HepG2 (cell line): Measurements from ENCODE around the gene ASCL2. TPM values are rescaled to one million over a fixed set of nuclear protein-coding genes. Genes with fewer than 3 reads are reported as not detected.

ENCODE experiments used
- ATAC-seq: fragments of 200-7000 bp; cut with Tn5 transposase; 3 replicates; pipeline ENCODE4 v1.9.1; 2020; ENCODE audit warnings: mild to moderate bottlenecking, moderate library complexity
- BruUV-seq: library from RNA; stranded (reverse); fragments of 400-500 nt; replicated peaks from 2 replicates; lab custom pipeline; 2021; lab: Mats Ljungman, UMichigan
- CTCF ChIA-PET: fragments of 300-600 bp; formaldehyde crosslinking; extraction: SDS; loops from one replicate; lab custom pipeline; 2021; ENCODE audit warnings: low total read pairs, inconsistent platforms, low intra/inter-chr PET ratio; lab: Yijun Ruan, JAX
- POLR2A ChIA-PET: fragments of 350-600 bp; sonication (Branson Sonifier 250); formaldehyde crosslinking; loops from one replicate; lab custom pipeline; 2020; ENCODE audit warnings: antibody characterized with exemption, inconsistent platforms; lab: Yijun Ruan, JAX
- DNase-seq: peaks from one replicate; pipeline ENCODE4 v3.0.0-alpha.2; 2015; ENCODE audit warnings: low spot score
- FAIRE-seq: peaks from 3 replicates; lab custom pipeline; 2011; peaks lifted over from hg19 to GRCh38; lab: Jason Lieb, UNC
- H2AFZ ChIP-seq: one replicate; pipeline ENCODE4 v1.6.1; 2011; ENCODE audit warnings: low read length, inconsistent platforms
- H3K27ac ChIP-seq: fragments of 300-600 bp; 3 replicates; pipeline ENCODE4 v1.8.0; 2011; ENCODE audit warnings: mixed run types, mild to moderate bottlenecking, mixed read lengths, low read length, inconsistent platforms; ENCODE audit not compliant: insufficient read depth; ENCODE audit errors: extremely low read length
- H3K27me3 ChIP-seq, 2 experiments: fragments of 200-600 bp in 1 of 2; 2 replicates in 1 of 2; 3 replicates in 1 of 2; pipeline versions ENCODE4 v1.6.0 to v1.8.0; 2011; ENCODE audit warnings: low read length in 2 of 2, mild to moderate bottlenecking in 2 of 2, moderate library complexity in 2 of 2, inconsistent platforms in 1 of 2; ENCODE audit not compliant: insufficient read depth in 2 of 2, control insufficient read depth in 1 of 2
- H3K36me3 ChIP-seq, 2 experiments: fragments of 200-600 bp in 1 of 2; replicated peaks in 1 of 2; 2 replicates in 1 of 2; 3 replicates in 1 of 2; pipeline versions ENCODE4 v1.5.1 to v1.8.0; 2011; ENCODE audit warnings: low read length in 2 of 2, inconsistent platforms in 1 of 2; ENCODE audit not compliant: insufficient read depth in 2 of 2, control insufficient read depth in 1 of 2
- H3K4me1 ChIP-seq: 2 replicates; pipeline ENCODE4 v1.5.1; 2012; ENCODE audit warnings: low read length, inconsistent platforms; ENCODE audit not compliant: insufficient read depth
- H3K4me2 ChIP-seq: 2 replicates; pipeline ENCODE4 v1.6.0; 2011; ENCODE audit warnings: low read depth, low read length, inconsistent platforms
- H3K4me3 ChIP-seq, 3 experiments: fragments of 200-600 bp in 1 of 3; sonication (generic), shearing (Covaris generic) in 1 of 3; replicated peaks in 1 of 3; 2 replicates each; pipeline ENCODE4 v1.5.1; 2011 to 2016; ENCODE audit warnings: low read length in 3 of 3, inconsistent platforms in 2 of 3, low read depth in 2 of 3, mild to moderate bottlenecking in 2 of 3, control low read depth in 1 of 3, mixed read lengths in 1 of 3; ENCODE audit not compliant: insufficient read depth in 1 of 3
- H3K79me2 ChIP-seq: one replicate; pipeline ENCODE4 v1.6.1; 2011; ENCODE audit warnings: low read length, inconsistent platforms; ENCODE audit not compliant: insufficient read depth
- H3K9ac ChIP-seq: 2 replicates; pipeline ENCODE4 v1.6.0; 2011; ENCODE audit warnings: mild to moderate bottlenecking, low read depth, low read length, inconsistent platforms; ENCODE audit not compliant: insufficient read depth
- H3K9me3 ChIP-seq: 2 replicates; pipeline ENCODE4 v1.5.1; 2012; ENCODE audit warnings: mild to moderate bottlenecking, low read length
- H4K20me1 ChIP-seq: 2 replicates; pipeline ENCODE4 v1.6.0; 2011; ENCODE audit warnings: inconsistent platforms, mild to moderate bottlenecking, low read length, moderate library complexity; ENCODE audit not compliant: insufficient read depth
- DNMT3B ChIP-seq: conservative IDR thresholded peaks from 2 replicates; pipeline ENCODE4 v1.6.1; 2016; ENCODE audit warnings: missing biosample characterization, control low read depth
- NFYB ChIP-seq: sonication (generic); formaldehyde crosslinking; IDR thresholded peaks from 2 replicates; pipeline ENCODE4 v1.4.0; 2020; ENCODE audit warnings: missing genetic modification reagents
- RELA ChIP-seq: sonication (generic); formaldehyde crosslinking; IDR thresholded peaks from 2 replicates; pipeline ENCODE4 v1.4.0; 2020; ENCODE audit warnings: missing genetic modification reagents
- SNAI1 ChIP-seq: sonication (generic); formaldehyde crosslinking; IDR thresholded peaks from 2 replicates; pipeline ENCODE4 v1.5.0; 2020; ENCODE audit warnings: mild to moderate bottlenecking, missing genetic modification reagents, borderline replicate concordance
- SP5 ChIP-seq: IDR thresholded peaks from 2 replicates; pipeline ENCODE4 v1.6.1; 2016; ENCODE audit warnings: low read depth, borderline replicate concordance
- TEAD3 ChIP-seq: optimal IDR thresholded peaks from 2 replicates; pipeline ENCODE3; 2016; ENCODE audit warnings: borderline replicate concordance
- ZBTB10 ChIP-seq: sonication (generic); formaldehyde crosslinking; IDR thresholded peaks from 2 replicates; pipeline ENCODE4 v1.4.0; 2020; ENCODE audit warnings: missing genetic modification reagents, borderline replicate concordance
- ZNF414 ChIP-seq: sonication (generic); formaldehyde crosslinking; IDR thresholded peaks from 2 replicates; pipeline ENCODE4 v1.5.0; 2020; ENCODE audit warnings: missing genetic modification reagents
- ZNF768 ChIP-seq: sonication (generic); formaldehyde crosslinking; IDR thresholded peaks from 2 replicates; pipeline ENCODE4 v1.4.0; 2020; ENCODE audit warnings: missing genetic modification reagents
- ZNF773 ChIP-seq: sonication (generic); formaldehyde crosslinking; IDR thresholded peaks from 2 replicates; pipeline ENCODE4 v1.4.0; 2020; ENCODE audit warnings: missing genetic modification reagents, borderline replicate concordance
- WGBS: methylation state at CpG from one replicate; pipeline ENCODE4 v1.1.6; 2017; ENCODE audit warnings: low lambda C conversion rate; 5-methylcytosine and 5-hydroxymethylcytosine counted together
- in situ Hi-C: cut with HindIII; loops from 2 replicates; pipeline ENCODE4 v1.10.0; 2017; ENCODE audit warnings: low pct_unique_long_range_greater_than_20kb; ENCODE audit not compliant: extremely low pct_ligation_motif_present
- intact Hi-C: fragments of 100-400 bp; cut with micrococcal nuclease; formaldehyde crosslinking; loops from one replicate; pipeline ENCODE4 v1.10.0; 2022; ENCODE audit not compliant: unreplicated experiment
- polyA plus RNA-seq, 8 experiments: library from polyadenylated mRNA; depleted of rRNA in 3 of 8; stranded (reverse) in 7 of 8; unstranded in 1 of 8; fragments of >200 nt; fragmentation: Illumina TruSeq in 4 of 8; extraction: Trizol in 4 of 8; gene quantifications; 2 replicates each; pipeline versions ENCODE4 v1.2.1 to v1.2.3, GENCODE V29; 2011 to 2016; ENCODE audit warnings: low read depth in 4 of 8, missing spikeins in 1 of 8, mixed read lengths in 1 of 8; ENCODE audit not compliant: insufficient read depth in 1 of 8
- total RNA-seq, 5 experiments: library from RNA; depleted of rRNA; stranded (reverse); fragments of >200 nt; fragmentation: Illumina TruSeq; extraction: Trizol; gene quantifications; 2 replicates each; pipeline ENCODE4 v1.2.3, GENCODE V29; 2016; ENCODE audit warnings: low read depth in 1 of 5

Gene ASCL2
- total and polyA plus RNA-seq, 2 of the 13 experiments (the other 11 are each of a cell fraction or from before 2014, with no cell fraction given), result 0.07 TPM; not detected in 1

- H3K4me3 ChIP-seq, result no peak overlapping the region
- H3K9ac ChIP-seq, result no peak overlapping the region
- BruUV-seq, result no TSS peak
- TF ChIP-seq ZNF414 (CRISPR knock-in tag) (no peak), DNMT3B (CRISPR knock-in tag) (no peak), SP5 (CRISPR knock-in tag) (no peak), ZNF768 (CRISPR knock-in tag) (no peak), TEAD3 (CRISPR knock-in tag) (no peak), RELA (CRISPR knock-in tag) (no peak), SNAI1 (CRISPR knock-in tag) (no peak), NFYB (CRISPR knock-in tag) (no peak), ZBTB10 (no peak), ZNF773 (no peak)
- TF ChIP-seq, all 625 proteins: peak for 0
- intact Hi-C loops (no loop called here), in situ Hi-C loops (no loop called here)
- WGBS, result 1% methylated on average over 2 of the region's 2 CpGs
- ChIA-PET CTCF (no interaction called here), POLR2A (no interaction called here)
- FAIRE-seq, result no peak
- Histone ChIP-seq H3K4me2 (no peak overlapping the region), H2AFZ (no peak overlapping the region), H3K4me1 (no peaks in the 10 kb centered on the region), H3K36me3 (no peaks in the 10 kb centered on the region), H3K9me3 (no peaks in the 10 kb centered on the region), H3K79me2 (no peaks in the 10 kb centered on the region), H3K27ac (no peak overlapping the region), H3K27me3 (peaks cover 0 to 7% of the 10 kb centered on the region in 2 experiments; a peak in 3 of 5 replicates), H4K20me1 (no peaks in the 10 kb centered on the region)
- ATAC-seq, result no peak
- DNase-seq, result no peak
Observed at GRCh38 chr11:2229713-2230297, 40.6 kb downstream of the ASCL2 start.
